Measurements from ENCODE around the gene FXYD6. TPM values are rescaled to one million over a fixed set of nuclear protein-coding genes. Genes with fewer than 3 reads are reported as not detected.

The FXYD6 gene
- total and polyA plus RNA-seq, 4 donors = 4.7 to 22.5 (median 12.3) TPM

GRCh38 chr11:117794772-117795629, 81.5 kb downstream of the FXYD6 start:
- Histone ChIP-seq H3K9ac (ENCODE audit: low read depth in 1 of 2, low read length in 2 of 2) (no peak overlapping the region), H3K4me1 (ENCODE audit: control insufficient read depth in 4 of 4, insufficient read depth in 4 of 4, low read length in 3 of 4) (peaks cover 2 to 16% (median 6%) of the 10 kb centered on the region in 4 donors), H3K27me3 (ENCODE audit: control insufficient read depth in 4 of 4, insufficient read depth in 4 of 4, low read length in 3 of 4) (peaks cover 0 to 6% (median 4%) of the 10 kb centered on the region in 4 donors), H3K27ac (ENCODE audit: low read depth in 1 of 2, low read length in 2 of 2) (no peak overlapping the region), H3K9me3 (ENCODE audit: control insufficient read depth in 4 of 4, low read length in 3 of 4) (no peaks in the 10 kb centered on the region), H3K4me3 (ENCODE audit: low read depth in 1 of 3, low read length in 3 of 3) (no peak overlapping the region), H3K36me3 (ENCODE audit: control insufficient read depth in 4 of 4, insufficient read depth in 3 of 4, low read depth in 1 of 4, low read length in 3 of 4) (no peaks in the 10 kb centered on the region)
- no peak for TF ChIP-seq HNF4G (IDR thresholded peaks at IDR 0.05)
- no peak for TF ChIP-seq YY1 (IDR thresholded peaks at IDR 0.05)
- no peak for TF ChIP-seq NR2F2 (IDR thresholded peaks at IDR 0.05)
- no peak for TF ChIP-seq ZBTB33 (IDR thresholded peaks at IDR 0.05)
- TF ChIP-seq HNF4A (conservative IDR thresholded peaks at IDR 0.05) = no peak
- TF ChIP-seq REST (IDR thresholded peaks at IDR 0.05) = no peak
- TF ChIP-seq MAX (IDR thresholded peaks at IDR 0.05) = no peak
- no peak for TF ChIP-seq JUND (IDR thresholded peaks at IDR 0.05)
- TF ChIP-seq RXRA (IDR thresholded peaks at IDR 0.05) = no peak
- no peak for TF ChIP-seq RAD21 (IDR thresholded peaks at IDR 0.05)
- WGBS = 58% methylated on average over 29 of the region's 29 CpGs
- DNase-seq (ENCODE audit: low spot score) = no peak

GRCh38 chr11:117794135-117794534, 82.3 kb downstream of the FXYD6 start:
- 87% methylated on average over 10 of the region's 10 CpGs for WGBS
- H3K27me3 ChIP-seq (ENCODE audit: control insufficient read depth in 4 of 4, insufficient read depth in 4 of 4, low read length in 3 of 4) = peaks cover 0 to 6% (median 3%) of the 10 kb centered on the region in 4 donors
- TF ChIP-seq EGR1 (IDR thresholded peaks at IDR 0.05; ENCODE audit: low read depth in 2 of 2) = no peak
- no peak for TF ChIP-seq TAF1 (conservative IDR thresholded peaks at IDR 0.05)
- no peak for TF ChIP-seq JUND (IDR thresholded peaks at IDR 0.05)
- TF ChIP-seq RXRA (IDR thresholded peaks at IDR 0.05) = no peak
- TF ChIP-seq HNF4G (IDR thresholded peaks at IDR 0.05) = no peak
- no peak for TF ChIP-seq SP1 (IDR thresholded peaks at IDR 0.05)
- no peak for TF ChIP-seq ZBTB33 (IDR thresholded peaks at IDR 0.05)
- TF ChIP-seq FOXA1 (IDR thresholded peaks at IDR 0.05) = no peak

More at GRCh38 chr11:117794135-117794534, 82.3 kb downstream of the FXYD6 start:
- no peak overlapping the region for H3K9ac ChIP-seq (ENCODE audit: low read depth in 1 of 2, low read length in 2 of 2)
- no peaks in the 10 kb centered on the region for H3K36me3 ChIP-seq (ENCODE audit: control insufficient read depth in 4 of 4, insufficient read depth in 3 of 4, low read depth in 1 of 4, low read length in 3 of 4)
- H3K4me1 ChIP-seq (ENCODE audit: control insufficient read depth in 4 of 4, insufficient read depth in 4 of 4, low read length in 3 of 4) = peaks cover 2 to 16% (median 6%) of the 10 kb centered on the region in 4 donors
- no peak for DNase-seq (ENCODE audit: low spot score)
- H3K4me3 ChIP-seq (ENCODE audit: low read depth in 1 of 3, low read length in 3 of 3) = no peak overlapping the region
- no peak overlapping the region for H3K27ac ChIP-seq (ENCODE audit: low read depth in 1 of 2, low read length in 2 of 2)
- H3K9me3 ChIP-seq (ENCODE audit: control insufficient read depth in 4 of 4, low read length in 3 of 4) = no peaks in the 10 kb centered on the region
